ENCODE results near the gene URI1.
"Not testable (repeated sequence)": the region's sequence is repeated elsewhere in the genome, so short reads cannot be mapped to it uniquely, and the experiment has no call there.

URI1 gene

DNA sequence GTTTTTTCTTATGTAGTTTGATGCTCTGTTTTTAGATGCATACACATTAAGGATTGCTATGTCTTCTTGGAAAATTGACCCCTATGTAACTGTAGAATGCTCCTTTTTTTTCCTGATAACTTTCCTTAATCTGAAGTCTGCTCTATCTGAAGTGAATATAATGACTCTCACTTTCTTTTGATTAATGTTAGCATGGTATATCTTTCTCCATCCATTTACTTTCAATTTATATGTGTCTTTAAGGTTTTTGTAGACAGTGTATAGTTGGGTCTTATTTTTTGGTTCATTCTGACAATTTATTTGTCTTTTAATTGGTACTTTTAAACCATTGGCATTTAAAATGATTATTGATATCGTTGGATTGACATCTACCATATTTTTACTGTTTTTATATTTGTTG is 92.3 kb downstream of the URI1 start:
- in situ Hi-C loops (cut with HindIII; ENCODE audit: low sequenced_read_pairs): no loop called here
- TF ChIP-seq, protein P1, sequence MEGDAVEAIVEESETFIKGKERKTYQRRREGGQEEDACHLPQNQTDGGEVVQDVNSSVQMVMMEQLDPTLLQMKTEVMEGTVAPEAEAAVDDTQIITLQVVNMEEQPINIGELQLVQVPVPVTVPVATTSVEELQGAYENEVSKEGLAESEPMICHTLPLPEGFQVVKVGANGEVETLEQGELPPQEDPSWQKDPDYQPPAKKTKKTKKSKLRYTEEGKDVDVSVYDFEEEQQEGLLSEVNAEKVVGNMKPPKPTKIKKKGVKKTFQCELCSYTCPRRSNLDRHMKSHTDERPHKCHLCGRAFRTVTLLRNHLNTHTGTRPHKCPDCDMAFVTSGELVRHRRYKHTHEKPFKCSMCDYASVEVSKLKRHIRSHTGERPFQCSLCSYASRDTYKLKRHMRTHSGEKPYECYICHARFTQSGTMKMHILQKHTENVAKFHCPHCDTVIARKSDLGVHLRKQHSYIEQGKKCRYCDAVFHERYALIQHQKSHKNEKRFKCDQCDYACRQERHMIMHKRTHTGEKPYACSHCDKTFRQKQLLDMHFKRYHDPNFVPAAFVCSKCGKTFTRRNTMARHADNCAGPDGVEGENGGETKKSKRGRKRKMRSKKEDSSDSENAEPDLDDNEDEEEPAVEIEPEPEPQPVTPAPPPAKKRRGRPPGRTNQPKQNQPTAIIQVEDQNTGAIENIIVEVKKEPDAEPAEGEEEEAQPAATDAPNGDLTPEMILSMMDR (IDR thresholded peaks at IDR 0.05; ENCODE audit: low read depth, low read length): no peak
- H3K4me3 ChIP-seq (ENCODE audit: low read depth, low read length): no peak overlapping the region
- no peak for DNase-seq (ENCODE audit: low read depth, low spot score)

DNA sequence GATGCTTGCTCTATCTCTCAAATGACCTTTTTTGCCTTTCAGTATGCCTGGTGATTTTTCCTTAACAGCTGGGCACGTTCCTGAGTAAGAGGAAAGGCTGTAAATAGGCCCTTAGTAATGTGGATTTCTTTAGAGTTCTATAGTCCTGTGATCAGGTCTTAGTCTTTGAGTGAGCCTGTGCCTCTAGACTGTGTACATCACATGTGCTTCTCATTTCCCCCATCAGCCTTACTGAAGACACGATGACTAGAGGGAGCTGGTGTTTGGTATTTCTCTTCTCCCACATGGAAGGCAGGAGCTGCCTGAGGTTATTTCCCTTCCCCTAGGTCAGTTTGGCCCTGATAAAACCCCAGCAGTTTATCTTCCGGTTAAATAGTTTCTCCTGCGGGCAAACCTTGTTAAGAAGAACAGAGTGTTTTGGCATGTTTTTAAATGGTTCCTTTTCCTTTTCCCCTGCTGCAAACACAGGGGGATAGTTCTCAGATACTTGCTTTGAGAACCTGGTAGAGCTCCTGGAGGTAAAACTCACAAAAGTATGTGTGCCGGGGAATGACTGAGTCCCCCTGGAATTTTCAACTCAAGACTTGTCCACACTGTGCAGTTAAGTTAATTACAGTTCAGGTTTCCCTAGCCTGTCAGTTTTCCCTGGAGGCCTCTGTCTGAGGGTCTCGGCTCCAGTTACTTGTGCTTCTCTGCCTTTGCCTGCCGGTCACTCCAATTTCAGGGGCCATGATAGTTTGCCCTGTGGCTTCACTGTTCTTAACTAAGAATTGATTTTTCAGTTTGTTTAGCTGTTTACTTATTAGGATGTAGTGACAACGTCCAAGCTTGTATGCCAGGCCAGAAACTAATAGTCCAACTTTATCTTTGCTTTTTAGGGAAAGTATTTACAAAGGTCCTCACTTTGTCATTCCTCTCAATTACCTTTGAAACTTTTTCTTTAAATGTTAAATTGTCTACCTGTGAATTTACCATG is 94.4 kb downstream of the URI1 start:
- H3K4me3 ChIP-seq (ENCODE audit: low read depth, low read length): no peak overlapping the region
- TF ChIP-seq, protein P1 (IDR thresholded peaks at IDR 0.05; ENCODE audit: low read depth, low read length): no peak
- peak; percentile 36 for DNase-seq (ENCODE audit: low read depth, low spot score)
- in situ Hi-C loops (cut with HindIII; ENCODE audit: low sequenced_read_pairs): no loop called here

DNA sequence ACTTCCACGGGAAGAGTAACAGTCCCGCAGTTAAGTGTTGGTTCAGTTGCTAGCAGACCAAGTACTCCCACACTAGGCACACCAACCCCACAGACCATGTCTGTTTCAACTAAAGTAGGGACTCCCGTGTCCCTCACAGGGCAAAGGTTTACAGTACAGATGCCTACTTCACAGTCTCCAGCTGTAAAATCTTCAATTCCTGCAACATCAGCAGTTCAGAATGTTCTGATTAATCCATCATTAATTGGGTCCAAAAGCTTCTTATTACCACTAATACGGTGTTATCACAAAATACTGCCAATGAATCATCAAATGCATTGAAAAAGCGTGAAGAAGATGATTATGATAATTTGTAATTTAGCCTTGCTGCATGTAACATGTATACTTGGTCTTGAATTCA is 95.8 kb downstream of the URI1 start:
- H3K4me3 ChIP-seq (ENCODE audit: low read depth, low read length): no peak overlapping the region
- in situ Hi-C loops (cut with HindIII; ENCODE audit: low sequenced_read_pairs): no loop called here
- TF ChIP-seq, protein P1 (IDR thresholded peaks at IDR 0.05; ENCODE audit: low read depth, low read length): no peak
- DNase-seq (ENCODE audit: low read depth, low spot score): no peak

DNA sequence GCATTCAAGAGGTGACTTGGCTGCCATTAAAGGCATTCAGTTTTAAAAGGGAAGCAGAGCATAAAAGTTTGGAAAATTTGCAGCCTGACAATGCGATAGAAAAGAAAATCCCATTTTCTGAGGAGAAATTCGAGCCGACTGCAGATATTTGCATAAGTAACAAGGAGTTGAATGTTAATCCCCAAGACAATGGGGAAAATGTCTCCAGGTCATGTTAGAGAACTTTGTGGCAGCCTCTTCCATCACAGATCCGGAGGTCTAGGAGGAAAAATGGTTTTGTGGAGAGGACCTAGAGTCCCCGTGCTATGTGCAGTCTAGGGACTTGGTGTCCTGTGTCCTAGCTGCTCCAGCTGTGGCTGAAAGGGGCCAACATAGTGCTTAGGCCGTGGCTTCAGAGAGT is 99.9 kb downstream of the URI1 start:
- DNase-seq (ENCODE audit: low read depth, low spot score); H3K4me3 ChIP-seq (ENCODE audit: low read depth, low read length); in situ Hi-C loops (cut with HindIII; ENCODE audit: low sequenced_read_pairs): not testable (repeated sequence)

DNA sequence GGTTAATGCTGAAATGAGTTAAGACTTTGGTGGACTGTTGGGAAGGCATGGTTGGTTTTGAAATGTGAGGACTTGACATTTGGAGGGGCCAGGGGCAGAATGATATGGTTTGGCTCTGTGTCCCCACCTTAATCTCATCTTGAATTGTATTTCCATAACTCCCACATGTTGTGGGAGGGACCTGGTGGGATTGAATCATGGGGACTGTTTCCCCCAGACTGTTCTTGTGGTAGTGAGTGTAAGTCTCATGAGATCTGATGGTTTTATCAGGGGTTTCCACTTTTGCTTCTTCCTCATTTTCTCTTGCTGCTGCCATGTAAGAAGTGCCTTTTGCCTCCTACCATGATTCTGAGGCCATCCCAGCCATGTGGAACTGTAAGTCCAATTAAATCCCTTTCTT is 101.0 kb downstream of the URI1 start:
- DNase-seq (ENCODE audit: low read depth, low spot score); H3K4me3 ChIP-seq (ENCODE audit: low read depth, low read length); in situ Hi-C loops (cut with HindIII; ENCODE audit: low sequenced_read_pairs): not testable (repeated sequence)

DNA sequence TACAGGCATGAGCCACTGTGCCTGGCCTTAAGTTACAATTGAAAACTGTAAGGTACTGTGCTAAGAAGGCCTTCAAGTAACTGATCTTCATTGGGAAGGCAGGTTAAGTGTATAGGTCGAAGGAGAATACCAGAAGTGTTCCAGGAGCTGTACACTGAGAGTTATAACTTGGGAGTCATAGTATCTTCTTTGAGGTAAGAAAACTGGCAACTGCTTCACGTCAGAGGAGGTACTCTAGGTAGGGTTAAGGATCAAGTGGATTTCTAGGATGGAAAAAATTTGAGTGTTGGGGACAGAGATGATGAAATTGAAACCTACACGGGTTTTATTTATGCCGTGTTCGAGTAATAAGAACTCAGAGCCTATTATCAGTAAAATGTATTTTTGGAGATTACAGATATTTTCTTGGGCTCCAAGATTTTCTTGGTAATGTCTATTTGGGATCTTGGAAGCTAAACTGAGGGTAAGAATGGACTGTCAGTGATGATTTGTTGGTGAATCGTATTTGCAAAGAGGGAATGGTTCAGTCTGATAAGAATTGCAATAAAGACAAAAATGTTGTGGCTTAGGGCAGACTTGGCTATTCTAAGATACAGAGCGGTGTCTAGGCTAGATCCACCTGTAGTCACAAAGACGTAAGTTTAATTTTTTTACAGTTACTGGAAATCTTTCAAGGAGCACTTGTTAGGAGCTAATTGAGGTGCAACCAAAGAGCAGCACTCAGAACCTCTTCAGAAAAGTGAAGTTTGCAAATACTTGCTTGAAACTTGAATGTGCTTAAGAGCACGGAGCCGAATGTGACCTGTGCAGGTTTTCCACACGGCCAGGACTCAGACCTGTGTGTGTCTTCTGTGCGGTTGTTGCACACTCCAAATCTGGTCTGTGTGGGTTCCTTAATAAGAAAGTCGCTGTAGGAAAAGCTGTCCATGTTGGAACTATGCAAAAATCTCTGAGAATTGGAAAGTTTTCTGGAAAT is 102.5 kb downstream of the URI1 start:
- no peak for DNase-seq (ENCODE audit: low read depth, low spot score)
- TF ChIP-seq, protein P1 (IDR thresholded peaks at IDR 0.05; ENCODE audit: low read depth, low read length): no peak
- in situ Hi-C loops (cut with HindIII; ENCODE audit: low sequenced_read_pairs): no loop called here
- H3K4me3 ChIP-seq (ENCODE audit: low read depth, low read length): no peak overlapping the region

DNA sequence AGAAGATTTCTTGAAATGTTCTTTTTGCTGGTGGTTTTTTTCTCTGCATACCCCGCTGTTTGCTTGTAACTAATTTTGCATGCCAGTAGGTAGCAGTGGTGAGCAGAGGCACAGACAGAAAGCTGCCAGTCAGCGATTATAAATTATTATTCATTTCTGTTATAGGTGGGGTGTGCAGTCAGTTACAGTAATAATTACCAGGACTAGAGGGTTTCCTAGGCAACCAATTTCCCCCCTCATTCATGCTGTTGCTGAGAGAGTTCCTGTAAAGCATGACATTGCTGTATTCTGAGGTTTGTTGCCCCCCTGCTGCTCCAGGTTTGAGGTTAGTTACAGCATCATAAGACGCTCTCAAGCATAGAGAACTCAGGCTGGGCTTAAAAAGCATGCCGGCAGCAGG is 104.5 kb downstream of the URI1 start:
- in situ Hi-C loops (cut with HindIII; ENCODE audit: low sequenced_read_pairs): no loop called here
- DNase-seq (ENCODE audit: low read depth, low spot score): peak; percentile 72
- TF ChIP-seq, protein P1 (IDR thresholded peaks at IDR 0.05; ENCODE audit: low read depth, low read length): peak; percentile 64
- H3K4me3 ChIP-seq (ENCODE audit: low read depth, low read length): no peak overlapping the region
